Activated T-cell treated with anti-CD3 and anti-CD28 coated beads, Interleukin-2, amount 50 U/mL, for 72 hours (primary cell): ENCODE data around the gene COASY. TPM values are rescaled to one million over a fixed set of nuclear protein-coding genes. Genes with fewer than 3 reads are reported as not detected.

Experiments
- ATAC-seq, 2 donors: fragments of 150-1000 bp; cut with Tn5 transposase; replicated peaks in 1 of 2; 2 replicates each; pipeline ENCODE4 v1.10.0; 2021; ENCODE audit warnings: moderate library complexity in 2 of 2, mild to moderate bottlenecking in 1 of 2
- DNase-seq, 2 donors: peaks; one replicate each; pipeline ENCODE4 v3.0.0; 2021 to 2022; ENCODE audit warnings: mixed read lengths in 1 of 2
- H3K27ac Mint-ChIP-seq: one replicate; pipeline ENCODE4 v1.8.0; 2022; ENCODE audit warnings: mild to moderate bottlenecking, moderate library complexity, mixed read lengths
- H3K27me3 Mint-ChIP-seq: one replicate; pipeline ENCODE4 v1.8.0; 2022; ENCODE audit warnings: low read depth, mixed read lengths
- H3K36me3 Mint-ChIP-seq, 2 donors: one replicate each; pipeline ENCODE4 v1.8.0; 2022; ENCODE audit warnings: mixed read lengths in 2 of 2, mild to moderate bottlenecking in 1 of 2; ENCODE audit not compliant: insufficient read depth in 2 of 2
- H3K4me1 Mint-ChIP-seq: one replicate; pipeline ENCODE4 v1.8.0; 2022; ENCODE audit warnings: low read depth, mixed read lengths
- H3K4me3 Mint-ChIP-seq, 2 donors: one replicate each; pipeline ENCODE4 v1.8.0; 2022; ENCODE audit warnings: mild to moderate bottlenecking in 2 of 2, mixed read lengths in 2 of 2, moderate library complexity in 2 of 2
- H3K9me3 Mint-ChIP-seq, 2 donors: one replicate each; pipeline ENCODE4 v1.8.0; 2022; ENCODE audit warnings: mixed read lengths in 2 of 2
- total RNA-seq, 2 donors: library from RNA; stranded (reverse); gene quantifications; one replicate each; pipeline ENCODE4 v1.2.3, GENCODE V29; 2022

Gene COASY
- total RNA-seq, 2 donors from 2014 or later = 98.2 to 98.5 TPM

DNA sequence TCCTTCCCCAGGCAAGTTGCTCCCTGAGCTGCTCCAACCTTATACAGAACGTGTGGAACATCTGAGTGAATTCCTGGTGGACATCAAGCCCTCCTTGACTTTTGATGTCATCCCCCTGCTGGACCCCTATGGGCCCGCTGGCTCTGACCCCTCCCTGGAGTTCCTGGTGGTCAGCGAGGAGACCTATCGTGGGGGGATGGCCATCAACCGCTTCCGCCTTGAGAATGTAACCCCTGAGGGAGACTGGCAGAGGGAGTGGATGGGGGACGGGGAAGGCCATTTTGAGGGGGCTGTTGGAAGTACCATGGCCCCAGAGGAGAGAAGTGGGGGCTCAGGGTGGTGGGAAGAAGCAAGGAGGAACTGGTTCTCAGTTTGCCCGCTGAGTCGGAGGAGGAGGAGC lies 2.0 kb downstream of the COASY start:
- DNase-seq (no peak), ATAC-seq (no peak)
- peaks cover 55% of the 10 kb centered on the region for H3K4me1 Mint-ChIP-seq
- H3K4me3 Mint-ChIP-seq = peak overlapping the region; percentile 92
- peaks cover 5 to 8% of the 10 kb centered on the region in 2 donors for H3K36me3 Mint-ChIP-seq
- H3K27ac Mint-ChIP-seq = no peak overlapping the region
- no peaks in the 10 kb centered on the region for H3K9me3 Mint-ChIP-seq
- H3K27me3 Mint-ChIP-seq = no peaks in the 10 kb centered on the region

DNA sequence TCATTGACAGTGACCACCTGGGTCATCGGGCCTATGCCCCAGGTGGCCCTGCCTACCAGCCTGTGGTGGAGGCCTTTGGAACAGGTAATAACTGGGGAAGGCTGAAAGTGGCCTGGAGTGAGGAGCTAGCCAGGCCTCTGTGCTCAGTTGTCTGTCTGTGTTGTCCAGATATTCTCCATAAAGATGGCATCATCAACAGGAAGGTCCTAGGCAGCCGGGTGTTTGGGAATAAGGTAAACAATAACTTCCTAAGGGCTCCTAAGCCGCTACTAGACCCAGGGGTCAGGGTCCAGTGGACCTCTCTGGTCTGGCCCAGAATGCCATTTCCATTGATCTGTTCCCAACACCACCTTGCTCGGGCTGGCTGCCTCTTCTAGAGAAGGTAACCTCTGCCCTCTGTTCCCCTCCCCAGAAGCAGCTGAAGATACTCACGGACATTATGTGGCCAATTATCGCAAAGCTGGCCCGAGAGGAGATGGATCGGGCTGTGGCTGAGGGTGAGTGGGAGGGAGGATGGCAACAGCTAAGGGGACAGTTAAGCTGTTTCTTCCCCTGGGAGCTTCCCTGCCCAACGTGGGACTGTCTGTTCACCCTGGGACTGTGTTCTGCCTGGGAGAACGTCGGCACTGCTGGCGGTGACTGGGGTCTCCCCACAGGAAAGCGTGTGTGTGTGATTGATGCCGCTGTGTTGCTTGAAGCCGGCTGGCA lies 3.0 kb downstream of the COASY start:
- peak overlapping the region; percentile 50 for H3K27ac Mint-ChIP-seq
- no peaks in the 10 kb centered on the region for H3K9me3 Mint-ChIP-seq

DNA sequence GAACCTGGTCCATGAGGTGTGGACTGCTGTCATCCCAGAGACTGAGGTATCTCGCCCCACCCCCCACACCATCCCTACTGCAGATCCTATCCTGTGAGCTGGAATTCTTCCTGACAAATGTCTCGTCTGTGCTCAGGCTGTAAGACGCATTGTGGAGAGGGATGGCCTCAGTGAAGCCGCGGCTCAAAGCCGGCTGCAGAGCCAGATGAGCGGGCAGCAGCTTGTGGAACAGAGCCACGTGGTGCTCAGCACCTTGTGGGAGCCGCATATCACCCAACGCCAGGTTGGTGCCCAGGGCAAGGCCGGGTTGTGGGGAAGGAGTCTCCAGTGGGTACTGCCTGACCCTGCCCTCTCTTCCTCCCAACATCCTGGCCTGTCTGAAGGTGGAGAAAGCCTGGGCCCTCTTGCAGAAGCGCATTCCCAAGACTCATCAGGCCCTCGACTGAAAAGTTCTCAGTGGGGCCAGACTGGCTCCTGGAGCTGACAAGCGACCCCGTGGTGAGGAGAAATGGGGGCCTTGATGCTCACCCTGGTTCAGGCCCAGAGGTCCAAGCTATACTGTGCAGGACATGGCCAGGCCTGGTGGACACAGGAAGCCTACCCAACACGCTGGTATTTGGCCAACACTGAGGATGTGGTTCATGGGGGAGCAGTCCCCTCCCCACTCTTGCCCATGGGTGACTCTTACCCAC lies 3.7 kb downstream of the COASY start:
- no peaks in the 10 kb centered on the region for H3K27me3 Mint-ChIP-seq
- no peaks in the 10 kb centered on the region for H3K9me3 Mint-ChIP-seq
- no peak for ATAC-seq
- peaks cover 55% of the 10 kb centered on the region for H3K4me1 Mint-ChIP-seq
- H3K4me3 Mint-ChIP-seq = peak overlapping the region; percentile 85 to 97
- H3K27ac Mint-ChIP-seq = no peak overlapping the region
- DNase-seq = no peak
- peaks cover 5 to 14% of the 10 kb centered on the region in 2 donors for H3K36me3 Mint-ChIP-seq

More for the DNA sequence above, 3.0 kb downstream of the COASY start:
- Mint-ChIP-seq H3K36me3 (peaks cover 5 to 10% of the 10 kb centered on the region in 2 donors), H3K4me1 (peaks cover 59% of the 10 kb centered on the region), H3K27me3 (no peaks in the 10 kb centered on the region), H3K4me3 (peak overlapping the region in 1 of 2 donors; percentile 50)
- DNase-seq (no peak), ATAC-seq (no peak)

DNA sequence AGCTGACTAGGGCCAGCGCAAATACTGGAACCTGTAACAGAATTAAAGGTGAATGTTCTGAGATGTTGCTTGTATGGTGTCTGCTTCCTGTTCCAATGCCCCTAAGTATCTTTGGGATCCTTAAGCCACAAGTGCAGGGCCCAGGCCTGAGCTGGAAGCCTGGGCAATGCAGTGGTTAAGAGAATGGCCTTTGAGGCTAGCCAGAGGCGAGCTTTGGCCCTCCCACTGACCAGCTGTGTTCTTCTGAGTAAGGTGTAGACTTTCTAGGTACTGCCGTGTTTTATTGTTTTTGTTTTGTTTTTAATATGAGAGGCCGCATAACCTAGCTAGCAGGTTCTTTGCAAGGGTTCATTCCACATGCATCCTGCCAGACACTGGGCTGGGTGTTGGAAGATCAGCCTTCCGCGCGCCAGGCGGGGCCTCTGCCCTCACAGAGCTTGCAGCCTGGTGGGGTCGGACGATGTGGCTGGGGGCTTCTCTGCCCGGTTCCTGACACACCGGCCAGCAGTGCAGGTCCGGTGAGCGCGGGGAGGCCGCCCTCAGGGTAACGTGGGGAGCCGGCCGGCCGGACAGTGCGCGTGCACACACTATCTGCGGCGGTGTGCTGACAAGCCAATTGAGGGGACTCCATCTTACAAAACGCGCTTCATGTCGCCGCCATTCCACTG lies 4.4 kb downstream of the COASY start:
- peak overlapping the region; percentile 90 for H3K27ac Mint-ChIP-seq
- peak overlapping the region; percentile 85 to 97 for H3K4me3 Mint-ChIP-seq
- H3K4me1 Mint-ChIP-seq = peaks cover 52% of the 10 kb centered on the region
- no peaks in the 10 kb centered on the region for H3K9me3 Mint-ChIP-seq
- ATAC-seq (no peak), DNase-seq (no peak)
- H3K36me3 Mint-ChIP-seq = peaks cover 5 to 15% of the 10 kb centered on the region in 2 donors
- no peaks in the 10 kb centered on the region for H3K27me3 Mint-ChIP-seq

DNA sequence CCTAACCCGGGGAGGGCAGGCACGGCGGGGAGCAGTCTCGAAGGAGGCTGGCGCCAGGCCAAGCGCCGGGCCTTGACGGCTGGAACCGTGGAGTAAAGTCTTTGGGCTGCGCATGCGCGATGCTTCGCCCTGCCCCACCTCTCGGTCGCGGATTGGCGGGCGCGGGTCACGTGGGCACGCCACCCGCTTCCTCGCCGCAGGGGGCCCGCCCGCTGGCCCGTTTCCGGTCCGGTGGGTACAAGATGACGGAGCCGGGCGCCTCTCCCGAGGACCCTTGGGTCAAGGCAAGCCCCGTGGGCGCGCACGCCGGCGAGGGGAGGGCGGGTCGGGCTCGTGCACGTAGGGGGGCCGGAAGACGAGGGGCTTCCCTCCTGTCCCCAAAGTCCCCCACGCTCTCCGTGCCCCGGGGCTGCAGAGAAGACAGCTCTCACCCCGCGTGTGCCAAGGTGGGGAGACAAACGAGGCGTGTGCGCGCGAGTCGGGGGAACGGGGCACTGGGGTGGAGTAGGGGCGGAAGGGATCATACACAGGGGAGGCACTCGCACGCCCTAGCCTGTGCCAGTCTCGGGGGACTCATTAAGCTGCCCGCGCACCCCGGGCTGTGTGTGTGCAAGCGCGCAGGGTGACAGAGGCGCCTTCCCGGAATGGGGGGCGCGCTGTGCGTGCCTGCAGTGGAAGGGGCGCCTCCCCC lies 5.1 kb downstream of the COASY start, which contains the start of gene MLX:
MLX (plus strand) TSS at position 218 of the 691 bp plus-strand sequence; CDS start at position 243, 25 bp downstream.
- H3K36me3 Mint-ChIP-seq = peaks cover 5 to 18% of the 10 kb centered on the region in 2 donors
- no peaks in the 10 kb centered on the region for H3K9me3 Mint-ChIP-seq
- peaks cover 52% of the 10 kb centered on the region for H3K4me1 Mint-ChIP-seq
- DNase-seq = peak; percentile 95 to 97
- H3K27me3 Mint-ChIP-seq = no peaks in the 10 kb centered on the region
- peak; percentile 83 to 84 for ATAC-seq
- peak within 1 kb of the TSS; percentile 90 for H3K27ac Mint-ChIP-seq
- H3K4me3 Mint-ChIP-seq = peak within 1 kb of the TSS; percentile 85 to 97

DNA sequence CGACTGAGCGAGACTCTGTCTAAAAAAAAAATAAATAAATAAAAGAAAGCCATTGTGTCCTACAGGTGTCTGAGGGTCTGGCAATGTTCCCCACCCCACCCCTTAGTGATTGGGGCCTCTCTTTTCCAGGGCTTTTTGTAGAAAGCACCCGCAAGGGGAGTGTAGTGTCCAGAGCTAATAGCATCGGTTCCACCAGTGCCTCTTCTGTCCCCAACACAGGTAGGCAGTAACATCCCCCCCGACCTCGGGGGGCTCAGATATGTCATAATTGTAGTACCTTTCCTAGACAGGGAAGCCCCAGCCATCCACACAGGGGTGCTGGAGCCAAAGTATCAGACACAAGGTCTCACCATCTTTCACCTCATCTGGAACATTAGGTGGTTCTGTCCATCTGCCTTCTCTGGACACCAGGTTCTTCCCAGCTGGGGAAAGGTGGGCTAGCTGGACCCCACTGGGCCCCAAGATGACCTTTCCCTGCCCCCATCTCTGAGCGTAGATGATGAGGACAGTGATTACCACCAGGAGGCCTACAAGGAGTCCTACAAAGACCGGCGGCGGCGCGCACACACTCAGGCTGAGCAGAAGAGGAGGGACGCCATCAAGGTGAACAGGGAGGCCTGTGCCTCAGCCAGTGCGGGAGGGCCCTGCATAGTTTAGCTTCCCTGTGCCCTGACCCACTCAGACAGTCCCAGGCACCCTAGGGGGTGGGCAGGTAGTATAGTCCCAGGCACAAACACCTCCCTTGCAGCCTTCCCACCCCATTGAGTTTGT lies 6.6 kb downstream of the COASY start:
- no peaks in the 10 kb centered on the region for H3K9me3 Mint-ChIP-seq
- peaks cover 50% of the 10 kb centered on the region for H3K4me1 Mint-ChIP-seq
- peaks cover 8 to 24% of the 10 kb centered on the region in 2 donors for H3K36me3 Mint-ChIP-seq
- peak overlapping the region; percentile 55 to 97 for H3K4me3 Mint-ChIP-seq
- no peaks in the 10 kb centered on the region for H3K27me3 Mint-ChIP-seq
- DNase-seq = no peak
- H3K27ac Mint-ChIP-seq = peak overlapping the region; percentile 50
- ATAC-seq = no peak

DNA sequence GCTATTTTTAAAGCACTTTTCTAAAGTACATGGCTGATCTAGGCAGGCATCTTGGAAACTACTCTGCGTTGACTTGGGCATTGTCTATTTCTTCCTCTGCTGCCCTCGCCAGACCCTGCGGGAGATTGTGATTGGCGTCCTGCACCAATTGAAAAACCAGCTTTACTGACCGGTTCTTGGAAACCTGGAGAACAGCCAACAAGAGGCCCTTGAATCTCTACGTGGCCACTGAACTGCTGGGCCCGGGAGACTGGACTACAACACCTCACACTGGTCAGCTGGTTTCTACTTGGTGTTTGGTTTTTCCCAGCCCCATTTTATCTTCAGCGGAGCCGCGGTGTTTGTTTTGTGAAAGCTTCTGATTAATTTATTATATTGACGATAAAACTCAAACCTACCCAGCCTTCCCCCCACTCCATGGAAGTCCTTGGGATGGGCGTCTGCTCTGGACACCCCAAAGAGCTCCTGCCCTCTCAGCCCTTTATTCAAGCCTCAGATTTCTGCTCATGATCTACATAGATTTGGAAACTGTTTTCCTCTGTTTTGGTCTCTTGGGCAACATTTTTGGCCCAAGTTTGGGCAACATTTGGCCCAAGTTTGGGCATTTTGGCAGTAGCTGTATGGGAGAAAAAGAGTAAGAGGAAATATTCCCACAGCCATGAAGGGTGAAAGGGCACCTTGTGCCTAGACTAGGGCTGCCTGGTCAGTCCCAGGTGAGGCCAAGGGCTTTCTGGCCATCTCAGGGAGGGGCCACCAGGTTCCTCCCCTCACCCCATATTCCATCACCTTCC lies 9.7 kb downstream of the COASY start:
- H3K4me1 Mint-ChIP-seq = peaks cover 57% of the 10 kb centered on the region
- peaks cover 15 to 35% of the 10 kb centered on the region in 2 donors for H3K36me3 Mint-ChIP-seq
- DNase-seq (no peak), ATAC-seq (no peak)
- no peak overlapping the region for H3K4me3 Mint-ChIP-seq
- no peaks in the 10 kb centered on the region for H3K9me3 Mint-ChIP-seq
- peak overlapping the region; percentile 80 for H3K27ac Mint-ChIP-seq
- no peaks in the 10 kb centered on the region for H3K27me3 Mint-ChIP-seq

DNA sequence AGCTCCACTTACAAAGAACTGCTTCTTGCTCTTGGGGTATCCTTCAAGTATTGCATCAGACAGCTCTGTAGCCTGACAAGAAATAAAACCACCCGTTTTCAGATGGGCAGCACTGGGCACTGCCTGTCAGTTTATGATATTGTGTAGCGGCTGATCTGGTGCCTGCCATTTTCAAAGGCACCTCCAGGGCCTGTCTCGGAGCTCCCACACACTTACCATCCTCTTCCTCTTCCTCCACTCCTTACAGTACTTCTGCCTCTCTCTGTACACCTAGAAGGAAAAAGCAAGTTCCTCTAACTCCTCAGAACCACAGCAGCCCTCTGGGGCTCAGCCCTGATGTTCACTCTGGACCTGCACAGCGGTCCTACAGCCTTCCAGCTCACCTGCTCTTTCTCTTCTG lies 11.1 kb downstream of the COASY start:
- Mint-ChIP-seq H3K4me3 (no peak overlapping the region), H3K4me1 (peaks cover 57% of the 10 kb centered on the region), H3K9me3 (no peaks in the 10 kb centered on the region), H3K36me3 (peaks cover 17 to 37% of the 10 kb centered on the region in 2 donors), H3K27me3 (no peaks in the 10 kb centered on the region), H3K27ac (peak overlapping the region; percentile 99)
- ATAC-seq = no peak
- DNase-seq = no peak

DNA sequence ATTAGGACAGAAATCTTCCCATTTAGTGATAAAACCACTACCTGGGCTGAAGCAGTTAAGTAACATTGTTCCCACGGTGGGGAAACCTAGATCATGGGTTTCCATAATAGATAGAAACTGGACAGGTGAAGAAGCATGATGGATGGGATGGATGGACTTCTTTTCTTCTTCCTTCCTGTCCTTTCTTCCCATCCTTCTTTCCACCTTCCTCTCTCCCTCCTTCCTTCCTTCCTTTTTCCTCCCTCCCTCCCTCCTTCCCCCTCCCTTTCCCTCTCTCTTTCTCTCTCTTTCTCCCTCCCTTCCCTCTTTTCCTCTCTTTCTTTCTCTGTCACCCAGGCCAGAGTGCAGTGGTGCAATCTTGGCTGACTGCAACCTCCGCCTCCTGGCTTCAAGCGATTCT lies 12.5 kb downstream of the COASY start:
- peaks cover 15 to 34% of the 10 kb centered on the region in 2 donors for H3K36me3 Mint-ChIP-seq
- H3K27me3 Mint-ChIP-seq = no peaks in the 10 kb centered on the region
- peaks cover 58% of the 10 kb centered on the region for H3K4me1 Mint-ChIP-seq
- H3K4me3 Mint-ChIP-seq = no peak overlapping the region
- ATAC-seq (no peak), DNase-seq (no peak)
- no peak overlapping the region for H3K27ac Mint-ChIP-seq
- no peaks in the 10 kb centered on the region for H3K9me3 Mint-ChIP-seq

DNA sequence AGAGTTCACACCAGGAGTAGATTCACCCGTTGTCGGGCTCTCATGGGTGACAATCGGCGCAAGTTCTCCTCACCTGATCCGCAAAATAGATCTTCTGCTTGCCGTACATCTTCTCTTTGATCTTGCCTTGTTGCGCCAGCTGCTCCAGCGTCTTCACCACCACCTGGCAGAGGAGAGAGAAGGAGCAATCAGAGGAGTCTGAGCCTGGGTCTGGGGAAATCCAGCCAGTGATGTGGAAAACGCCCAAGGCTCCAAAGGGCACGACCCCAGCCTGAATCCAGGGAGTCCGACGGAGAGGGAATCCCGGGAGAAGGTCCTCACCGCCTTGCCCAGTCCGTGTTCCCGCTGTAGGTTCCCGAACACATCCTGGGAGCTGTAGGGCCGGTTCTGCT lies 15.2 kb downstream of the COASY start:
- Mint-ChIP-seq H3K4me1 (peaks cover 56% of the 10 kb centered on the region), H3K4me3 (peak overlapping the region; percentile 92 to 96), H3K27ac (peak overlapping the region; percentile 86), H3K27me3 (no peaks in the 10 kb centered on the region), H3K9me3 (no peaks in the 10 kb centered on the region), H3K36me3 (peaks cover 15 to 25% of the 10 kb centered on the region in 2 donors)
- ATAC-seq = peak; percentile 3 to 5
- no peak for DNase-seq

DNA sequence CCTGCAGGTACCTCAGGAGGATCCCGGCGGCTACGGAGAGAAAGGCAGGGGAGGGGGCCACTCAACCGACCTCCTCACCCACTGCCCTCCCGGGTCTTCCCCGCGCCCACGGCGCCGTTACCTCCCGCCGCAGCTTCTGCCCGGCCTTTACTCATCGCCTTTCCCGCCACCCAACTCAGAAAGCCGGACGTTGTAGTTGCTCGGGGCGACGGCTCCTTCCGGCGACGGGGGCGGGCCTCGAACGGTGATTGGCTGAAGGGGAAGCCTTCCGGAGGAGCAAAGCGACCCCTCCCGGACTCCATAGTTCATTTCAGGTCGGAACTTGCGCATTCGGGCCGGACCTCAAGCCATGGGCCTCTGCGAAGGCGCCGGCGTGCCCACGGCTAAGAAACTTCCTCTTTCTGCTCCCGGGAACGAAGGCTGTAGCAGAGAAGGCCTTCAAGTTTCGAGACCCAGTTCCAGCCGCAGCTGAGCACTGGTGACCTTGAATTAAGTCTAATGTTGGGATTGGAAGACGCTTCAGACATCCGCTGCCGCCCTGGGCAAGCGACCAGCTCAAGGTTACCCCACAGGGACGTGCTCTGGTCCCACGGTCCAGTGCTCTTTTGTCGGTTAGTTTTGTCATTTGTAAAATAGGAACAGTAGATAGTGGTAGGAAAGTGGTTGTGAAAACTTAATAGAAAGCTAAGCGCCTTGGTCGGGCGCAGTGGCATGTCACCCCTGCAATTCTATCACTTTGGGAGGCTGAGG lies 15.8 kb downstream of the COASY start, which contains the start of gene PSMC3IP:
PSMC3IP (minus strand) TSS at position 198 of the 750 bp plus-strand sequence; CDS start at position 155, 43 bp downstream.
- ATAC-seq (peak; percentile 95 to 97), DNase-seq (peak; percentile 96 to 97)
- Mint-ChIP-seq H3K27me3 (no peaks in the 10 kb centered on the region), H3K9me3 (no peaks in the 10 kb centered on the region), H3K4me3 (peak within 1 kb of the TSS; percentile 92 to 96), H3K27ac (peak within 1 kb of the TSS; percentile 97), H3K36me3 (peaks cover 15 to 24% of the 10 kb centered on the region in 2 donors), H3K4me1 (peaks cover 55% of the 10 kb centered on the region)
